Ascending aorta (tissue), 2 donors: ENCODE results near the gene FGD4. TPM values are rescaled to one million over a fixed set of nuclear protein-coding genes. Genes with fewer than 3 reads are reported as not detected.

Source experiments
- DNase-seq, 2 donors: peaks; one replicate each; pipeline ENCODE4 v3.0.0-alpha.2; 2019; ENCODE audit warnings: low spot score in 2 of 2
- H3K27ac ChIP-seq, 2 donors: fragments of 200-600 bp; sonication (generic); one replicate each; pipeline ENCODE4 v1.5.1; 2016 to 2017; ENCODE audit warnings: mild to moderate bottlenecking in 1 of 2
- H3K27me3 ChIP-seq: fragments of 200-600 bp; sonication (generic); one replicate; pipeline ENCODE4 v1.5.1; 2017
- H3K36me3 ChIP-seq, 2 donors: fragments of 200-600 bp; sonication (generic); one replicate each; pipeline ENCODE4 v1.5.1; 2016
- H3K4me1 ChIP-seq, 2 donors: fragments of 200-600 bp; sonication (generic); one replicate each; pipeline ENCODE4 v1.5.1; 2016 to 2017; ENCODE audit warnings: mild to moderate bottlenecking in 1 of 2
- H3K4me3 ChIP-seq, 2 donors: fragments of 200-600 bp; sonication (generic); one replicate each; pipeline ENCODE4 v1.5.1; 2016 to 2017; ENCODE audit warnings: mild to moderate bottlenecking in 1 of 2
- H3K9me3 ChIP-seq, 2 donors: fragments of 200-600 bp; sonication (generic); one replicate each; pipeline ENCODE4 v1.5.1; 2016
- CTCF ChIP-seq, 3 experiments: fragments of 200-600 bp in 2 of 3; fragments of 450-650 bp in 1 of 3; sonication (generic) in 2 of 3; IDR thresholded peaks; one replicate each; pipeline ENCODE4 v1.5.1; 2016 to 2019; ENCODE audit warnings: antibody characterized with exemption in 3 of 3, mild to moderate bottlenecking in 1 of 3, moderate library complexity in 1 of 3
- intact Hi-C: fragments of 100-400 bp; cut with DNase I; formaldehyde crosslinking; loops from one replicate; pipeline ENCODE4 v1.15.1; 2023
- total RNA-seq: library from RNA; depleted of rRNA; stranded (reverse); fragments of >200 nt; gene quantifications from one replicate; pipeline ENCODE4 v1.1.0, GENCODE V29; 2016

The FGD4 gene
- total RNA-seq, 1 donor from 2014 or later: 47.5 TPM

GRCh38 chr12:32688786-32689185 lies 289.4 kb downstream of the FGD4 start:
- no peak overlapping the region for H3K4me3 ChIP-seq
- intact Hi-C loops: no loop called here
- no peak for DNase-seq
- no peaks in the 10 kb centered on the region for H3K4me1 ChIP-seq
- TF ChIP-seq CTCF (IDR thresholded peaks at IDR 0.05): no peak
- H3K9me3 ChIP-seq: no peaks in the 10 kb centered on the region
- no peaks in the 10 kb centered on the region for H3K36me3 ChIP-seq
- no peak overlapping the region for H3K27ac ChIP-seq
- H3K27me3 ChIP-seq: no peaks in the 10 kb centered on the region

DNA sequence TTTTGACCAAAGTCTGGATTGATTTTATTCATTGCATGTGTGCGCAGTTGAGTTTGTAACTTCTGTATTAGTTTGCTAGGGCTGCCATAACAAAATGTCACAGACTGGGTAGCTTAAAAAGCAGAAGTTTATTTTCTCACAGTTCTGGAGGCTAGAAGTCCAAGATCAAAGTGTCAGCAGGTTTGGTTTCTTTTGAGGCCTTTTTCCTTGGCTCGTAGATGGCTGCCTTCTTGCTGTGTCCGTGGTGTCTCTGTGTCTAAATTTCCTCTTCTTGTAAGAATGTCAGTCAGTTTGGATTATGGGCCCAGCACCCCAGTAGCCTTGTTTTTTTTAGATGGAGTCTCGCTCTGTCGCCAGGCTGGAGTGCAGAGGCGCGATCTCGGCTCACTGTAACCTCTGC lies 291.6 kb downstream of the FGD4 start:
- Histone ChIP-seq H3K4me3 (no peak overlapping the region), H3K4me1 (no peaks in the 10 kb centered on the region), H3K27ac (no peak overlapping the region), H3K27me3 (no peaks in the 10 kb centered on the region), H3K36me3 (no peaks in the 10 kb centered on the region), H3K9me3 (no peaks in the 10 kb centered on the region)
- TF ChIP-seq CTCF (IDR thresholded peaks at IDR 0.05): no peak
- no peak for DNase-seq
- intact Hi-C loops: no loop called here

- no peak for TF ChIP-seq CTCF (IDR thresholded peaks at IDR 0.05)
- Histone ChIP-seq H3K27me3 (no peaks in the 10 kb centered on the region), H3K4me3 (no peak overlapping the region), H3K4me1 (no peaks in the 10 kb centered on the region), H3K27ac (no peak overlapping the region), H3K9me3 (no peaks in the 10 kb centered on the region), H3K36me3 (no peaks in the 10 kb centered on the region)
- intact Hi-C loops: no loop called here
- no peak for DNase-seq
These were observed 293.0 kb downstream of the FGD4 start for GRCh38 chr12:32692358-32692757.

GRCh38 chr12:32693036-32693435 lies 293.7 kb downstream of the FGD4 start:
- H3K36me3 ChIP-seq: no peaks in the 10 kb centered on the region

More at GRCh38 chr12:32693036-32693435, 293.7 kb downstream of the FGD4 start:
- Histone ChIP-seq H3K27me3 (no peaks in the 10 kb centered on the region), H3K4me3 (no peak overlapping the region), H3K27ac (no peak overlapping the region), H3K9me3 (no peaks in the 10 kb centered on the region), H3K4me1 (no peaks in the 10 kb centered on the region)
- intact Hi-C loops: no loop called here
- DNase-seq: no peak
- TF ChIP-seq CTCF (IDR thresholded peaks at IDR 0.05): no peak
